Smooth muscle cell (in vitro differentiated cells): ENCODE results near the gene APLN. TPM values are rescaled to one million over a fixed set of nuclear protein-coding genes. Genes with fewer than 3 reads are reported as not detected.

Experiments
- DNase-seq: peaks from one replicate; lab custom pipeline; 2025; ENCODE audit not compliant: unreplicated experiment; lab: John Stamatoyannopoulos, UW
- H2AFZ ChIP-seq: fragments of 200-600 bp; sonication (generic); 2 replicates; pipeline ENCODE4 v1.6.0; 2016; ENCODE audit warnings: antibody characterized with exemption, low read depth, mild to moderate bottlenecking
- H3F3A ChIP-seq: fragments of 200-600 bp; sonication (generic); 2 replicates; pipeline ENCODE4 v1.6.0; 2017; ENCODE audit warnings: antibody characterized with exemption, low read depth
- H3K27ac ChIP-seq: fragments of 200-600 bp; sonication (generic); 2 replicates; pipeline ENCODE4 v1.5.1; 2016; ENCODE audit warnings: low read depth, mild to moderate bottlenecking
- H3K27me3 ChIP-seq: fragments of 200-600 bp; sonication (generic); 2 replicates; pipeline ENCODE4 v1.6.1; 2016; ENCODE audit warnings: low read depth, mild to moderate bottlenecking
- H3K36me3 ChIP-seq: fragments of 200-600 bp; sonication (generic); 2 replicates; pipeline ENCODE4 v1.5.1; 2016; ENCODE audit warnings: low read depth
- H3K4me1 ChIP-seq: fragments of 200-600 bp; sonication (generic); 2 replicates; pipeline ENCODE4 v1.5.1; 2016; ENCODE audit warnings: low read depth
- H3K4me2 ChIP-seq: fragments of 200-600 bp; sonication (generic); 2 replicates; pipeline ENCODE4 v1.6.0; 2016; ENCODE audit warnings: mild to moderate bottlenecking
- H3K4me3 ChIP-seq: fragments of 200-600 bp; sonication (generic); 2 replicates; pipeline ENCODE4 v1.5.1; 2016; ENCODE audit warnings: mild to moderate bottlenecking
- H3K79me2 ChIP-seq: fragments of 200-600 bp; sonication (generic); 2 replicates; pipeline ENCODE4 v1.6.0; 2016; ENCODE audit warnings: low read depth, mild to moderate bottlenecking
- H3K9ac ChIP-seq: fragments of 200-600 bp; sonication (generic); 2 replicates; pipeline ENCODE4 v1.6.0; 2016; ENCODE audit warnings: low read depth
- H3K9me3 ChIP-seq: fragments of 200-600 bp; sonication (generic); replicated peaks from 2 replicates; pipeline ENCODE4 v1.5.1; 2016; ENCODE audit warnings: low read depth
- H4K20me1 ChIP-seq: fragments of 200-600 bp; sonication (generic); 2 replicates; pipeline ENCODE4 v1.6.0; 2016; ENCODE audit warnings: low read depth
- CTCF ChIP-seq: fragments of 200-600 bp; sonication (generic); IDR thresholded peaks from 2 replicates; pipeline ENCODE4 v1.5.1; 2017; ENCODE audit warnings: borderline replicate concordance, mild to moderate bottlenecking, antibody characterized with exemption; ENCODE audit not compliant: insufficient read depth, poor library complexity, severe bottlenecking
- WGBS: methylation state at CpG from one replicate; pipeline ENCODE4 v1.1.7; 2016; ENCODE audit warnings: low lambda C conversion rate; 5-methylcytosine and 5-hydroxymethylcytosine counted together
- polyA plus RNA-seq: library from polyadenylated mRNA; unstranded; fragments of >200 nt; fragmentation: Nextera tagmentation; extraction: Ambion mirVana; gene quantifications from 2 replicates; pipeline ENCODE4 v1.2.1, GENCODE V29; 2016
- total RNA-seq: library from RNA; depleted of rRNA; stranded (reverse); fragments of >200 nt; gene quantifications from 2 replicates; pipeline ENCODE4 v1.2.3, GENCODE V29; 2014

APLN gene
- total and polyA plus RNA-seq, 2 experiments from 2014 or later: 0.04 to 0.78 TPM

DNA sequence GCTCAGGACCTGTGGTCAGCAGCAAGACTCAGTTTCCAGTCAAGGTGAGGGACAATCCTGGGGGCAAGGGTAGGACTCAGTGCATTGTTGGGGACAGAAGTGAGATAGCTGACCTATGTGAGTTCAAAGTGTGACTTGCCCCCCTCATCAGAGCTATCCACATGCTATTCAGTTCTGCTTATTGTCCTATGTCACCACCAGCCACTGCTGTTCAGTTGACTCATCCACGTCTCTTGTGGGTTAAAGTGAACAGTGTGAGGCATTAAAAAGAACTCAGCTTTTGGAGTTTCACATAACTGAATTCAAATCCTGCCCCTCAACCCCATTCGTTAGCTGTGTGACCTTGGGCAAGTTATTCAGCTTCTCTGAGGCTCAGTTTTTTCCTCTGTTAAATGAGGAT lies 4.4 kb upstream of the APLN start:
- Histone ChIP-seq H3K36me3 (no peaks in the 10 kb centered on the region), H2AFZ (no peak overlapping the region), H3K9me3 (no peaks in the 10 kb centered on the region), H4K20me1 (no peaks in the 10 kb centered on the region), H3K4me3 (no peak overlapping the region), H3K79me2 (no peaks in the 10 kb centered on the region), H3F3A (no peaks in the 10 kb centered on the region), H3K27ac (no peak overlapping the region), H3K4me2 (no peak overlapping the region), H3K9ac (no peak overlapping the region), H3K4me1 (no peaks in the 10 kb centered on the region), H3K27me3 (peaks cover 2% of the 10 kb centered on the region)
- no peak for TF ChIP-seq CTCF
- WGBS: 38% methylated on average over 2 of the region's 2 CpGs
- no peak for DNase-seq

- no peaks in the 10 kb centered on the region for H3K79me2 ChIP-seq
- no peaks in the 10 kb centered on the region for H3K9me3 ChIP-seq
- H2AFZ ChIP-seq: no peak overlapping the region
- no peak overlapping the region for H3K9ac ChIP-seq
- H3K27ac ChIP-seq: no peak overlapping the region
- H3K4me3 ChIP-seq: no peak overlapping the region
- H3K4me1 ChIP-seq: no peaks in the 10 kb centered on the region
- no peak overlapping the region for H3K4me2 ChIP-seq
- DNase-seq: no peak
- TF ChIP-seq CTCF: no peak
- H4K20me1 ChIP-seq: no peaks in the 10 kb centered on the region
- H3K27me3 ChIP-seq: peaks cover 7% of the 10 kb centered on the region
- 80% methylated on average over 5 of the region's 5 CpGs for WGBS
- H3F3A ChIP-seq: no peaks in the 10 kb centered on the region
- no peaks in the 10 kb centered on the region for H3K36me3 ChIP-seq
Measured at GRCh38 chrX:129658429-129658828, 3.7 kb upstream of the APLN start.

- Histone ChIP-seq H3F3A (no peaks in the 10 kb centered on the region), H3K4me3 (no peak overlapping the region), H2AFZ (no peak overlapping the region), H3K27ac (no peak overlapping the region), H3K9me3 (no peaks in the 10 kb centered on the region), H3K4me1 (no peaks in the 10 kb centered on the region), H3K36me3 (no peaks in the 10 kb centered on the region), H3K4me2 (no peak overlapping the region), H3K9ac (no peak overlapping the region), H4K20me1 (no peaks in the 10 kb centered on the region), H3K79me2 (no peaks in the 10 kb centered on the region), H3K27me3 (peaks cover 16% of the 10 kb centered on the region)
- TF ChIP-seq CTCF: no peak
- 58% methylated on average over 10 of the region's 11 CpGs for WGBS
- DNase-seq: no peak
Measured at GRCh38 chrX:129655547-129656249, 942 bp upstream of the APLN start.
